K562 (cell line): ENCODE data around the gene PITPNC1. TPM values are rescaled to one million over a fixed set of nuclear protein-coding genes. Genes with fewer than 3 reads are reported as not detected.

Source experiments
- ATAC-seq: fragments of 200-7000 bp; cut with Tn5 transposase; 3 replicates; pipeline ENCODE4 v1.9.1; 2020; ENCODE audit warnings: moderate library complexity
- BruUV-seq: library from RNA; stranded (reverse); fragments of 400-500 nt; replicated peaks from 2 replicates; lab custom pipeline; 2021; lab: Mats Ljungman, UMichigan
- CTCF ChIA-PET: fragments of 300-600 bp; formaldehyde crosslinking; extraction: SDS; loops from one replicate; lab custom pipeline; 2021; ENCODE audit warnings: low intra/inter-chr PET ratio; lab: Yijun Ruan, JAX
- POLR2A ChIA-PET: fragments of 300-600, 350-650 bp; sonication (Branson Sonifier 250); formaldehyde crosslinking; extraction: SDS; loops from one replicate; lab custom pipeline; 2021; ENCODE audit warnings: antibody characterized with exemption, inconsistent platforms; lab: Yijun Ruan, JAX
- DNase-seq, 4 experiments: peaks; one replicate each; pipeline versions ENCODE4 v3.0.0 to v3.0.0-alpha.2; 2011 to 2018; ENCODE audit warnings: low spot score in 3 of 4, mixed read lengths in 3 of 4; ENCODE audit errors: extremely low read depth in 1 of 4
- FAIRE-seq: peaks from 2 replicates; lab custom pipeline; 2011; peaks lifted over from hg19 to GRCh38; lab: Jason Lieb, UNC
- H2AFZ ChIP-seq: 2 replicates; pipeline ENCODE4 v1.6.0; 2011; ENCODE audit warnings: low read depth, low read length, control low read depth, inconsistent platforms
- H3K27ac ChIP-seq: fragments of 200-600 bp; 3 replicates; pipeline ENCODE4 v1.8.0; 2011; ENCODE audit warnings: low read depth, mild to moderate bottlenecking, control low read depth, inconsistent platforms, low read length, moderate library complexity, mixed read lengths; ENCODE audit errors: extremely low read depth
- H3K27me3 ChIP-seq, 2 experiments: fragments of 300-600 bp in 1 of 2; 2 replicates in 1 of 2; 3 replicates in 1 of 2; pipeline versions ENCODE4 v1.6.0 to v1.8.0; 2011; ENCODE audit warnings: inconsistent platforms in 2 of 2, low read length in 2 of 2, mild to moderate bottlenecking in 1 of 2, mixed read lengths in 1 of 2, moderate library complexity in 1 of 2; ENCODE audit not compliant: control insufficient read depth in 2 of 2, insufficient read depth in 2 of 2
- H3K36me3 ChIP-seq: fragments of 300-600 bp; 3 replicates; pipeline ENCODE4 v1.8.0; 2011; ENCODE audit warnings: mild to moderate bottlenecking, low read length, inconsistent platforms; ENCODE audit not compliant: control insufficient read depth, insufficient read depth
- H3K4me1 ChIP-seq, 2 experiments: fragments of 200-600 bp in 1 of 2; replicated peaks in 1 of 2; 2 replicates in 1 of 2; 3 replicates in 1 of 2; pipeline versions ENCODE4 v1.5.1 to v1.8.0; 2011; ENCODE audit warnings: inconsistent platforms in 2 of 2, low read length in 2 of 2, mild to moderate bottlenecking in 1 of 2, mixed read lengths in 1 of 2, moderate library complexity in 1 of 2; ENCODE audit not compliant: control insufficient read depth in 2 of 2, insufficient read depth in 2 of 2
- H3K4me2 ChIP-seq: 2 replicates; pipeline ENCODE4 v1.6.1; 2011; ENCODE audit warnings: low read length, control low read depth, inconsistent platforms, mixed read lengths; ENCODE audit not compliant: insufficient read depth
- H3K4me3 ChIP-seq: fragments of 200-600 bp; sonication (generic), shearing (Covaris generic); 2 replicates; pipeline ENCODE4 v1.5.1; 2016; ENCODE audit warnings: control low read depth, inconsistent platforms
- H3K79me2 ChIP-seq: fragments of 200-600 bp; 3 replicates; pipeline ENCODE4 v1.8.0; 2011; ENCODE audit warnings: low read length, inconsistent platforms; ENCODE audit not compliant: control insufficient read depth, insufficient read depth
- H3K9ac ChIP-seq, 2 experiments: 2 replicates each; pipeline versions ENCODE4 v1.6.0 to v1.6.1; 2011; ENCODE audit warnings: low read depth in 2 of 2, low read length in 2 of 2, control low read depth in 1 of 2, inconsistent platforms in 1 of 2, mild to moderate bottlenecking in 1 of 2, mixed read lengths in 1 of 2; ENCODE audit not compliant: insufficient read depth in 1 of 2
- H3K9me1 ChIP-seq: one replicate; pipeline ENCODE4 v1.6.0; 2011; ENCODE audit warnings: inconsistent platforms, mild to moderate bottlenecking, low read length, moderate library complexity; ENCODE audit not compliant: control insufficient read depth, insufficient read depth
- H3K9me3 ChIP-seq: replicated peaks from 2 replicates; pipeline ENCODE4 v1.5.1; 2011; ENCODE audit warnings: low read depth, low read length, inconsistent platforms; ENCODE audit not compliant: control insufficient read depth, insufficient read depth
- H4K20me1 ChIP-seq: replicated peaks from 2 replicates; pipeline ENCODE4 v1.6.1; 2011; ENCODE audit warnings: low read length, inconsistent platforms, mixed read lengths; ENCODE audit not compliant: control insufficient read depth, insufficient read depth
- CTCF ChIP-seq, 3 experiments: IDR thresholded peaks in 2 of 3; conservative IDR thresholded peaks in 1 of 3; 2 replicates each; pipeline ENCODE4 v1.5.1; 2011 to 2012; ENCODE audit warnings: low read length in 3 of 3, mild to moderate bottlenecking in 3 of 3, control low read depth in 2 of 3, improper control_type of control experiment in 1 of 3, inconsistent platforms in 1 of 3, low read depth in 1 of 3, mixed read lengths in 1 of 3, moderate library complexity in 1 of 3; ENCODE audit not compliant: insufficient read depth in 2 of 3
- CTCFL ChIP-seq: IDR thresholded peaks from 2 replicates; pipeline ENCODE4 v1.6.1; 2011; ENCODE audit warnings: borderline replicate concordance, low read depth, mild to moderate bottlenecking, moderate library complexity, low read length; ENCODE audit not compliant: insufficient read depth, poor library complexity, severe bottlenecking
- GTF2B ChIP-seq: IDR thresholded peaks from 2 replicates; pipeline ENCODE4 v1.6.1; 2011; ENCODE audit not compliant: insufficient read length; ENCODE audit errors: extremely low read depth
- RAD21 ChIP-seq, 2 experiments: fragments of 250-450 bp in 1 of 2; fragments of 450-650 bp in 1 of 2; sonication (Bioruptor Pico) in 1 of 2; formaldehyde crosslinking in 1 of 2; IDR thresholded peaks in 1 of 2; conservative IDR thresholded peaks in 1 of 2; 2 replicates each; pipeline versions ENCODE4 v1.4.0 to v1.8.0; 2020 to 2022; ENCODE audit warnings: mild to moderate bottlenecking in 2 of 2, moderate library complexity in 1 of 2
- SMC3 ChIP-seq: conservative IDR thresholded peaks from 2 replicates; pipeline ENCODE4 v1.6.1; 2011; ENCODE audit warnings: low read depth, low read length, improper control_type of control experiment; ENCODE audit not compliant: insufficient read depth
- ZNF253 ChIP-seq: fragments of 250-450 bp; sonication (Bioruptor Pico); conservative IDR thresholded peaks from 2 replicates; pipeline ENCODE4 v1.6.1; 2021; ENCODE audit warnings: mild to moderate bottlenecking
- ZNF644 ChIP-seq: fragments of 200-800 bp; sonication (Bioruptor generic); IDR thresholded peaks from 2 replicates; pipeline ENCODE4 v1.6.1; 2016; ENCODE audit warnings: low read depth, missing genetic modification characterization, missing compliant biosample characterization
- WGBS: fragments of 100-300 bp; shearing (Covaris generic); methylation state at CpG from one replicate; pipeline ENCODE4 v1.1.6; 2016; ENCODE audit warnings: low coverage, mixed read lengths; ENCODE audit not compliant: insufficient coverage; ENCODE audit errors: missing lambda C conversion rate; 5-methylcytosine and 5-hydroxymethylcytosine counted together
- in situ Hi-C: fragments of 300-500 bp; cut with MboI; formaldehyde crosslinking; loops from 4 replicates; pipeline ENCODE4 v1.15.0; 2018; ENCODE audit warnings: inconsistent platforms, mixed read lengths
- intact Hi-C: fragments of 100-400 bp; cut with micrococcal nuclease; formaldehyde crosslinking; loops from 2 replicates; pipeline ENCODE4 v1.14.2; 2022
- polyA plus RNA-seq, 8 experiments: library from polyadenylated mRNA; depleted of rRNA in 4 of 8; stranded (reverse) in 5 of 8; unstranded in 3 of 8; fragments of >200 nt; fragmentation: Nextera tagmentation in 2 of 8; fragmentation: Illumina TruSeq in 1 of 8; extraction: Ambion mirVana in 2 of 8; extraction: Trizol in 1 of 8; gene quantifications; 2 replicates each; pipeline versions ENCODE4 v1.2.1 to v1.2.3, GENCODE V29; 2011 to 2014; ENCODE audit warnings: inconsistent platforms in 1 of 8, missing spikeins in 1 of 8
- total RNA-seq, 7 experiments: library from RNA; depleted of rRNA in 6 of 7; stranded (reverse); fragments of >200 nt in 6 of 7; fragmentation: Illumina TruSeq in 2 of 7; extraction: Trizol in 2 of 7; gene quantifications; 2 replicates each; pipeline versions ENCODE4 v1.2.1 to v1.2.3, GENCODE V29; 2011 to 2021; ENCODE audit warnings: low replicate concordance in 1 of 7

PITPNC1 gene
- total and polyA plus RNA-seq, 9 of the 15 experiments (the other 6 are each of a cell fraction or from before 2014, with no cell fraction given): 0.11 to 1.1 (median 0.65) TPM

GRCh38 chr17:67386965-67387551 is 10.0 kb downstream of the PITPNC1 start:
- intact Hi-C loops (no loop called here), in situ Hi-C loops (loop anchor here (25.0 kb wide), 1 partner anchor 300 kb away; no protein-coding TSS in a partner anchor)
- H3K9ac ChIP-seq: no peak overlapping the region
- H4K20me1 ChIP-seq: no peaks in the 10 kb centered on the region
- H3K9me1 ChIP-seq: no peaks in the 10 kb centered on the region
- ATAC-seq (peak; percentile 92), DNase-seq (peak; percentile 62 to 70 (median 67)), FAIRE-seq (peak; percentile 32)
- no peaks in the 10 kb centered on the region for H3K36me3 ChIP-seq
- no peaks in the 10 kb centered on the region for H3K79me2 ChIP-seq
- ChIA-PET POLR2A (no interaction called here), CTCF (interaction anchor here (1.2 kb wide), 2 partner anchors 89 to 215 kb away, joined by 6 to 7 read pairs; no protein-coding TSS in a partner anchor)
- peaks cover 16 to 25% of the 10 kb centered on the region in 2 experiments; a peak in 4 of 5 replicates for H3K27me3 ChIP-seq
- H3K4me1 ChIP-seq: no peaks in the 10 kb centered on the region
- no peak overlapping the region for H2AFZ ChIP-seq
- H3K4me3 ChIP-seq: no peak overlapping the region
- H3K4me2 ChIP-seq: no peak overlapping the region
- H3K9me3 ChIP-seq: peaks cover 4% of the 10 kb centered on the region; the same call in 1 of the 2 replicates
- WGBS: 17% methylated on average over 16 of the region's 16 CpGs
- no TSS peak for BruUV-seq
- no peak overlapping the region for H3K27ac ChIP-seq
- TF ChIP-seq SMC3 (peak; percentile 47), CTCF (IDR thresholded peaks at IDR 0.05 in 2 of 3, conservative IDR thresholded peaks at IDR 0.05 in 1 of 3; ENCODE audit: insufficient read depth in 2 of 3, low read depth in 1 of 3, low read length in 3 of 3) (peak; percentile 76 to 91 (median 78)), RAD21 (CRISPR knock-in tag; conservative IDR thresholded peaks at IDR 0.05 in 1 of 2, IDR thresholded peaks at IDR 0.05 in 1 of 2) (peak; percentile 51 to 75), GTF2B (no peak), CTCFL (peak; percentile 80), ZNF644 (tag) (no peak), ZNF253 (CRISPR knock-in tag) (no peak)
